ENCODE measurements around the gene PRR7. TPM values are rescaled to one million over a fixed set of nuclear protein-coding genes. Genes with fewer than 3 reads are reported as not detected.

PRR7 gene
- total RNA-seq, 1 donor from 2014 or later, result 13.1 TPM

GRCh38 chr5:177443144-177443983 is 3.2 kb upstream of the PRR7 start:
- TF ChIP-seq CTCF (IDR thresholded peaks at IDR 0.05; ENCODE audit: unreplicated experiment), result no peak
- peaks cover 10% of the 10 kb centered on the region for H3K27me3 Mint-ChIP-seq
- no peak overlapping the region for H3K4me3 Mint-ChIP-seq (ENCODE audit: low read depth)
- peaks cover 7% of the 10 kb centered on the region for H3K36me3 Mint-ChIP-seq (ENCODE audit: insufficient read depth)
- no peak overlapping the region for H3K27ac Mint-ChIP-seq
- peaks cover 10% of the 10 kb centered on the region for H3K4me1 Mint-ChIP-seq (ENCODE audit: low read depth)
- H3K9me3 Mint-ChIP-seq (ENCODE audit: low read depth), result no peaks in the 10 kb centered on the region
- no peak for DNase-seq (ENCODE audit: low spot score, unreplicated experiment)

DNA sequence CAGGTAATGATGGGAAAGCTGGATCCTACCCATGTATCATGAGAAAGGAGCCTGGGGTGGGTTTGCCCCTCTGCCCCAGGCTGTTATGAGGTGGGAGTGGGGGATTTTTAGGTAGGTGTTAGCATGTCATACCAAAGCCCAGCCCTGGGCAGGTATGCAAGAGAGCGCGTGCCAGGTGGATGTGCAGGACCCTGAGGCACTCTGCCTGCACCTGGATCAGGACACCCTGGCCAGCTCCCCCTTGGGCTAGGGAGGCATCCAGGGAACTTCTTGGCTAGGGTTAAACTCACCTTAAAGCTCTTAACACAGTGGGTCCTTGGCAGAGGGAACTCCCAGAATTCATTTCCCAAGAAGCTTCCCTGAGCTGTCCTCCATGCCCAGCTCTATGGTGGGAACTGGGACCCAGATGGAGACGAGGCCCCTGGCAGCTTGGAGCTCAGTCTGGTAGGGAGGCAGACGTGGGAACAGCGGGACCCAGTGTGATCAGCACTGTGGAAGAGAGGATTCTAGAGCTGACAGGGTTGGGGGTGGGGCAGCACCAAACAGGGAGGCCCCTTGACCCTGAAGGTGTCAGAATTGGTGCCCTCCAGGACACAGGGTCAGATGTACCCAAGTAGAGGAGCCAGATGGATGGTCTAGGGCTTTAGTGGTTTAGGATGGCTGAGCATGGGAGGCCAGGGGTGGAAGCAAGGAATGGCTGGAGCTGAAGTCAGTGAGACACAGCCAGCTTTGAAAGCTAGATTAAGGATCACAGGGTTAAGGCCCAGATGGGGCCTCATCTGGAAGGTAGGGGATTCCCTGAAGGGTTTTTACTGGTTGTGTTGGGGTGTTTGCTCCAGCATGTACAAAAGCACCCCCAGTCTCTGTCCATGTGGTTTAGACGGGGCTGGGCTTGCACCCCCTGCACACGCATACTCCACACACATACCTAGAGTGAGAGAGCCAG is 2.2 kb upstream of the PRR7 start:
- Mint-ChIP-seq H3K9me3 (ENCODE audit: low read depth) (no peaks in the 10 kb centered on the region), H3K27ac (no peak overlapping the region), H3K27me3 (peaks cover 13% of the 10 kb centered on the region), H3K4me3 (ENCODE audit: low read depth) (peak overlapping the region; percentile 67), H3K4me1 (ENCODE audit: low read depth) (peaks cover 13% of the 10 kb centered on the region), H3K36me3 (ENCODE audit: insufficient read depth) (peaks cover 4% of the 10 kb centered on the region)
- no peak for TF ChIP-seq CTCF (IDR thresholded peaks at IDR 0.05; ENCODE audit: unreplicated experiment)
- DNase-seq (ENCODE audit: low spot score, unreplicated experiment), result no peak

DNA sequence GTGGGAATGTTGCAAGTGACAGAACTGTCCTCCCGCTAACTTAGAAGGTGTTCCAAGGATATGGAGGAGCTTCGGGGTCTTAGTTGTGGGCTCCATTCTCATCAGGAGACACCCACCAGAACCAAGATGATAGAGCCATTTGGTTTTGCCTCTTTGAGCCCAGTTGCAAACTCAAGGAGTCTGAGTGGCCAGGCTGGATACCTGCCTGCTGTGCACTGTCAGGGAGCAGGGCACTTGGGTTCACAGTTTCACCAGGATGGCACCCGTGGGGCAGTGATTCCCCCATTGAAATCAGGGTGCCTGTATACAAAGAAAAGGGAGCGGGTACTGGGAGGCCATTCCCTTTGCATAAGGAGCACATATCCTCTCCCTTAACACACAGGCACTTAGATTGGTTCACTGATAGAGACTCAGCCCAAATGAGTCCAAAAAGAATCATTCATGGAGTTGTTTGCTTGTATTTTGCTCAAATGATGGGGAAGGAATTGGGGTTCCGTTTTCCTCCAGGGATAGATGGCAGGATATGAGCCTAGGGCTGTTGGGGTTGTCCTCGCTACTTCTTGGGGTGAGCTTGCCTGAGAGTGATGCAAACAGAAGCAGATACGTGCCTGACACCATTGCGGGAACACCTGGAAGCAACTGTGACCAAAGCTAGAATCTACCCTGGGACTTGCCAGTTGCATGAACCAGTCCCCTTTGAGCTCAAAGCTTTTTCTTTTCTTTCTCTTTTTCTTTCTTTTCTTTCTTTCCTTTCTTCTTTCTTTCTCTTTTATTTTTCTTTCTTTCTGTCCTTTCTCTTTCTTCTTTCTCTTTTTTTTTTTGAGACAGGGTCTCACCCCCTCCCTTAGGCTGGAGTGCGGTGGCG is 1.3 kb upstream of the PRR7 start:
- Mint-ChIP-seq H3K27ac (peak overlapping the region; percentile 62), H3K27me3 (peaks cover 13% of the 10 kb centered on the region), H3K4me3 (ENCODE audit: low read depth) (peak overlapping the region; percentile 67), H3K9me3 (ENCODE audit: low read depth) (no peaks in the 10 kb centered on the region), H3K4me1 (ENCODE audit: low read depth) (peaks cover 13% of the 10 kb centered on the region), H3K36me3 (ENCODE audit: insufficient read depth) (no peaks in the 10 kb centered on the region)
- no peak for DNase-seq (ENCODE audit: low spot score, unreplicated experiment)
- TF ChIP-seq CTCF (IDR thresholded peaks at IDR 0.05; ENCODE audit: unreplicated experiment), result no peak

GRCh38 chr5:177445917-177446199 is 756 bp upstream of the PRR7 start:
- Mint-ChIP-seq H3K27me3 (peaks cover 13% of the 10 kb centered on the region), H3K4me1 (ENCODE audit: low read depth) (peaks cover 13% of the 10 kb centered on the region), H3K27ac (peak overlapping the region; percentile 64), H3K4me3 (ENCODE audit: low read depth) (peak overlapping the region; percentile 67), H3K9me3 (ENCODE audit: low read depth) (no peaks in the 10 kb centered on the region), H3K36me3 (ENCODE audit: insufficient read depth) (no peaks in the 10 kb centered on the region)
- DNase-seq (ENCODE audit: low spot score, unreplicated experiment), result no peak
- no peak for TF ChIP-seq CTCF (IDR thresholded peaks at IDR 0.05; ENCODE audit: unreplicated experiment)

Data from progenitor cell of endocrine pancreas (in vitro differentiated cells).